Astrocyte of the hippocampus (primary cell): ENCODE data around the gene PIGC.

Experiments used
- DNase-seq: peaks from one replicate; pipeline ENCODE4 v3.0.0; 2011; ENCODE audit warnings: low read depth, low spot score

The PIGC gene

DNA sequence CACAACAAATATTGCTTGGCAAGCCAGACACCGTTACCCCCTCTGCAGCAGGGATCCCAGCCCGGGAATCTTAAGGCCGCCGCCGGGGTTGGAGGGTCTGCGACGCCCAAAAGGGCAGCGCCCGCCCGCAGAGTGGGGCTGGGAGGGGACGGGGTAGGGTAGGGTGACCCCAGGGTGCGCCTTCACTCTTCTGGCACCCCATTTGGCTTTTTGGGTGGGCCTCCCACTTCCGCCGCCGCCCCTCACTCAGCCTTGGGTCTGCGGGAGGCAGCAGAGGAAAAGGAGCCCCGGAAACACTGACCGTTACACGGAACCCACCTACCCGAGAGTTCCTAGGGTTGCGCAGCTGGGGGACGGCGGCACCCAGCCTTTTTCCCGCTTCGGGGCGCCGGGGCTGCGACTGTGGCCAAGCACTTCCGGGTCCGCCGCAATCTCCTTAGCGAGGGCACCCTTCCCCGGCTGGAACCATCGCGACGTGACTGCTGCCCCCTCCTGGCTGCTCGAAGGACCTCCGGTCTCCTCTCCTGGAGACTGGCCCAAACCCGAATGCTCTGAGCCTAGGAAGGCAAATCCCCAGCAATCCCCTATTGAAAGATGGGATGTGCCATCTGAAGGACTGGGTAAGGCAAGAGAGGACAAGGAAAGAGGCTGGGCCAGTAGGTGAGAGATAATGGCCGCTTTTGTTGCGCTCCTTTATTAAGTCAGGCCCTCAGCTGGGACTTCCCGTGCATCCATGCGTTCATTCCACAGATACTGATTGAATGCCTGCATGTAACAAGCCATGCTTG, at the start of gene PIGC:
PIGC (minus strand) TSS at position 404 of the 788 bp plus-strand sequence. CDS start 1,447 bp downstream, outside the sequence.
- DNase-seq = peak; percentile 94

DNA sequence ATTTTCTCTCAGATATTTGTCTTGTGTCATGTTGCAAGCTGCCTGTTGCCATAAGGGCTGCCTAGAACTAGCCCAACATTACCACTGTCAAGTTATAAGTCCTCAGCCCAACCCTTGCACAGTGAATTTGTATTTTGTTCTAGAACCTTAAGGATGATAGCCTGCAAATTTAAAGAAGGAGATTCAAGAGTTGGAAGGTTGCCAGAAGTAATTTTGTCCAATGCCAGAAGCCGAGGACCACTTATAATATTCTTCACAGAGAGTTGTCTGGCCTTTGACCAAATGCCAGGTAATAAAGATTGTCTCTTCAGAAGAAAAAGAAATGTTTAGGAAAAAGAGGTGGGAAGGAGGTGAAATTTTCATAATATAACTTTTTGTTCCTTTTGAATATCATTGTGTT, 48.6 kb upstream of the PIGC start:
- no peak for DNase-seq

DNA sequence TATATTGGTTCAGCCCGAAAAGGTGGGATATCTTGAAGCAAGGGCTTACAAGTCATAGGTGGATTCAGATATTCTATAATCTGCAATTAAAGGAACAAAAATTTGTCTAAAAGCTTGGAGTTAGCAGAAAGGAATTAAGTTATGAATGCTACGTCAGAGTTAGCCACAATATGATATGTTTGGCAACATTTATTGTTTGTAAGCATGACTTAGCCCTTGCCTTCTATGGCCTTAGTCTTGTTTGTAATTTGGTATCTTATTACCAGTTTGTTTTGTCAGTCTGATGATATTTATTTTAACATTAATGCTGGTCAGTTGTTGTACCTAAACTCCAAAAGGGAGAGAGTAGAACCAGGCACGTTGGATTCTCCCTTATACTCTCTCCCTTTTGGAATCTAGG, 46.0 kb upstream of the PIGC start:
- no peak for DNase-seq

DNA sequence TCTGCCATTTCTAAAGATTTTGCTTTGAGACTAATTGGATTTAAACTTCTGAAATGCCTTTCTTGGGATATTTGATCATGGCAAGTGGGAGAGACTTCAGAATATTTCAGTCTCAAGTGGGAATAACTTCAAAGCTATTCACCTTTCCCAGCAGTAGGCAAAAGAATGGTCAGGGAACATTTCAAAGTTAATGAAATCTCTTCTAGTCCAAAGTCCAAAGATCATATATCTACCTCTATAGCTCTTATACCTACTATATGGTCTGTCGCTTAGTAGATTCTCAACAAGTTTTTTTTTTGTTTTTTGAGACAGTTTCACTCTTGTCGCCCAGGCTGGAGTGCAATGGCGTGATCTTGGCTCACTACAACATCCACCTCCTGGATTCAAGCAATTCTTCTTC, 44.5 kb upstream of the PIGC start:
- no peak for DNase-seq

DNA sequence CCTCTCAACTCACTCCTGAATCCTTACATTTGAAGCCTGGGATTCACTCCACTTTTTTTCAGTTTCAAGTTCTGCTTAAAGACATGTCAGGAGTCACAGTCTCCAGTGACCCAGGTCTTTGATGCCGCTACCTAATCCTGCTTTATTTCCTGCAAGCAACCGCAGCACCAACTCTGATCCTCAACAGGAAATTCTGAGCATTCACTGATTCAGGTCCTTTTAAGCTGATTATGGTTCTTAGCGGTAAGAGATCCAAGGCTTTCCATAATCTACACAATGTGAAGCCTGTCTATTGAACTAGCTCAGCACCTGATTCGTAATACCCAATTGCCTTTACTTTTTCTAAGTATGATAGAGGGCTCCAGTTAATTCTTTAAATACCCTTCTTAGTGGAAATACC, 43.7 kb upstream of the PIGC start:
- DNase-seq = no peak

DNA sequence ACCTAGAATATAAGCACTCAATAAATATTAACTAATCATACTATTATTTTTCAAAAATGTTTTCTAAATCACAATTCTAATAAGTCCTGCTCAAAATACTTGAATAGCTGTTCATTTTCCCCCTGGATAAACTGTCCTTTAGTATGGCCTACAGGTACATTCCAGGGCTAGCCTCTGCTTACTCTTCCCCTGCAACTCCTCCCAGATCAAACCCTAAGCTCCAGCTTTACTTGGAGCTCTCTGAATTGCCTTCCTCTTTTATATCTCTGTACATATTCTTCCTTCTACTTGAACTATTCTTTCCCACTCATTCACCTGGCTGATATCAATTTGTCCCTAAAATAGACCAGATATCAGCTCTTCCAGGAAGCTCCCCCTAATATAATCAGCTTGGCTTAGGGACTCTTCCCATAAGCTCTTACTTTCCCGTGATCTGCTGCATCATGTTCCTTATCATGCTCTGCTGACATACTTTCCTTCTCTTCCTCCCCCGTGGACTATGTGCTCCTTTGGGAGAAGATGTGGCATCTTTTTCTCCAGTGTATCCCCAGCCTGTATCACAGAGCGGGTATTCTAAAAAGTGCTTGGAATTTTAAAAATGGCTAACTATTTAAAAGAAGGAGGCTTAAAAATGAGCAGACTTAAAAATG, 43.1 kb upstream of the PIGC start:
- no peak for DNase-seq

DNA sequence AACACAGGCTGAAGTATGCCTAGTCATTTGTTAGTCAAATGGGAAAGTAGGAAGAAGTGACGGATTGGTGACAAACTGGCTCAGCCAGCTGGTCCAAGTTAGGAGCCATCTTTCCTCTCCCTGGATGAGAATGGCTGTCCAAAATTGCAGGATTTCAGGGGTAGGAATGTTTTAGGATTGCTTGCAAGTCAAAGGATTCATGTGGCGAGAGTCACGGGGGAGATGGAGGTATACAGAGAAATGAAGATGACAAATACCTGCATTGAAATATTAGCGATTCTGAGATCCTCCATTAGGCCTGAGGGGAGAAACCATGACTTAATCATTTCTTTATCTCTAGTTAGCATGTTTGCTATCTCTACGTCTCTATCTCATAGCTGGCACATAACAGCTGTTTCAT, 41.8 kb upstream of the PIGC start:
- DNase-seq = no peak

DNA sequence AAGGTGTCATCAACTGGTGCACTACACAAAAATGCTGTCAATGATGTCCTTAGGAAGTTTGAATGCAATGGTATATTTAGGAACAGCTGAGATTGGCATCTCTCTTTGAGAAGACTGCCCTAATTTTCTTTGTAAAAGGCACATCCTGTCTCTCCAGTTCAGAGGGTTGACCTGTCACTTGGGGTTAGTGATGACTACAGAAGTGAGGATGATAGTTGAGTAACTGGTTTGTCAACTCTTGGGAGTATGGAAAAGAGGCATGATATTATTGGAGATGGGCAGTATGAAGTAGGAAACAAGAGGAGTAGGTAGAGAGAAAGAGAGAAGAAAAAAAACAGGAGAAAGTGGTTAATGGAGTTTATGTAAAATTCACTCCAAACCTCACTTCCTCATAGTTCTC, 40.4 kb upstream of the PIGC start:
- no peak for DNase-seq

DNA sequence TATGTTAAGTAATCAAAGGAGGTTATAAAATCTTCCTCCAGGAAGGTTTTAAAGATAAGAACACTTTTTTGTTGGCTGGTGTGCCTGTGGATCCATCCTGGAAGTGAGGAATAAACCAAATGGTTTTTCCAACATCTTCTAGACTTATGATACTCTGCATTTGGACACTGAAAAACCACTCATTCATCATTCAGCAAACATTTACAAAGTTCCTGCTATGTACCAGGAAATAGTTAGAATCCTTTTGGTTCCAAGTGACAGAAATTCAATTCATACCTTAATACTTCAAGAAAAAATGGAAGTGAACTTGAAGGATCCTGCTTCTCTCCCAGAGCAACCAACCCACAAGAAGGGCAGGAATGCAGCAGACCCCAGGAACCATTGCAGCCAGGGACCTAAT, 39.6 kb upstream of the PIGC start:
- peak; percentile 5 for DNase-seq

DNA sequence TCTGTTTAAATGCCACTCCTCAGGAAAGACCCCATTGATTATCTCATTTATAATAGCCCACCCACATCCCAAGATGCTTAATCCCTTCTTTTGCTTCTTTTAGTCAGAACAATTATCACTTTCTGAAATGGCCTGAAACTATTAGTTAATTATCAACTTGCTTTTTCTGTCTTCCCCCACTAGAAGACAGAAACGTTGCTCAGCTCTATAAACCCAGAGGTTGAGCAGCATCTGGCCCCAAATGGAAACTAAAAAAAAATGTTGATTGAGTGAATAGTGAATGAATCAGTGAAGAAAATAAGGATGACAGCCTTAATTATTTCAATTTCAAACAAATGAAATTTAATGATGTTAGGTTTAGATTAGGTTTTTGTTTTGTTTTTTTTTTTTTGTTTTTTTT, 38.2 kb upstream of the PIGC start:
- no peak for DNase-seq

DNA sequence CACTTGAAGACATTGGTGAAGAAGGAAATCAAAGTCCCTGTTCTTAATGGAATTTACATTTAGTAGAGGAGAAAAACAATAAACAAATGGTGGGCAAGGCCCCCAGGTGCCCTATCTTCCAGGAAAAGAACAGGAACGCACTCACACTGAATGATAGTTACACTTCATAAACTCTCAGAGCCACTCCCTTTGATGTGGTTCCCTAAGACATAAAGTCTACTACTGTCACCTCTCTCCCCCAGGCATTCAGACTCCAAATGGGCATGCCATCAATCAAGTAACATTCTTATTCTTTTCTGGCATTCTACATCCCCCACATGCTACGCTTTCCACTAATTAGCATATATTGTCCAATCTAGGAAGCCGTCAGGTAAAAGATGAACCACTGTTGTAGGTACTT, 36.6 kb upstream of the PIGC start:
- no peak for DNase-seq

DNA sequence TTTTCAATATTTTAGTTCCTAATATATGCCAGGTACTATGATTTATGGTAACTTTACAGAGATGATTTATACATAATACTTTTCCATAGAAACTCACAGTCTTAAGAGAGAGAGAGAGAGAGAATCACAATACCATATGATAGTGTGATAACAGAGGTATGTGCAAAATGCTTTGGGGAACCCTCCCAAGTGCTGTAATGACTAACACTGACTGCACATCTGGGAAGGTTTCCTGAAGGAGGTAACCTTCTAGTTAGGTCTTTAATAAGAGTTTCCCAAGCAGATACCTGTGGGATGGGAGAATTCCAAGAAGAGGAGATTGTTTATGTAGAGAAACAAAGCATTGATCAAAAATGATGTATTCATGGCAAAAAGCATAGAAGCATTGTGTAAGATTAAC, 34.6 kb upstream of the PIGC start:
- DNase-seq = no peak

DNA sequence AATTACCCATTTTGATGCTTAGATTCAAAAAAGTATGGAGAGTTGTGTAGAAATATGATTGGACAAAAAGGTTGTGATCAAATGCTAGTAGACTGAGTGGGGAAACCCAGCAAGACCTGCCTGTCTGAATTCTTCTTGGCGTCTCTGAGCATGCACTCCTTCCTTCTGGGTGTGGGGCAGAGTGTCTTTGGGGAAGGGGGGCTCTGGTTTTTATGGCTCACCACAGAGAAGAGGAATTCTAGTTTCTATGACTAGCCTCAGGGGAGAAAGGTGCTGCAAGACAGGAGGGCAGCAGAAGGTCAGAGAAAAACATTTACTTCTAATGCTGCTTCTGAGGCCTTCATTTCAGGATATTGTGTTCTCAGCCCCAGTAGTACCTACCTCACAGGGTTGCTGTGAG, 33.9 kb upstream of the PIGC start:
- DNase-seq = no peak

DNA sequence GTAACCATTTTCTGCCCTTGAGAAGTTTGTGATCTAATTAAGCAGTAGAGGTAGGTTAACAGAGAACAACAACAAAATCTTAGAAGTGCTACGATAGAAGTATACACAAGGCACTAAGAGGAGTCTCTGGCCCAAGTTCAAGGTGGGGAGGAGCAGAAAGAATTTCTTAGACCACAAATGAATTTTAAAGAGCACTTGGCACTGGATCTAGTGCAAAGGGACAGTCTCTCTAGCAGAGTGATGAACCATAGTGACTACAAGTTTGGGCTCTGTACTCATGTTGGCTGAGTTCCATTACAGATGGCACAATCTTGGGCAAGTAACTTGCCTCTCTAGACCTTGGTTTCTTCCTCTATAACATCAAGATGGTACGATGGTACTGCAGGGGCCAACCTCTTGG, 33.3 kb upstream of the PIGC start:
- no peak for DNase-seq

DNA sequence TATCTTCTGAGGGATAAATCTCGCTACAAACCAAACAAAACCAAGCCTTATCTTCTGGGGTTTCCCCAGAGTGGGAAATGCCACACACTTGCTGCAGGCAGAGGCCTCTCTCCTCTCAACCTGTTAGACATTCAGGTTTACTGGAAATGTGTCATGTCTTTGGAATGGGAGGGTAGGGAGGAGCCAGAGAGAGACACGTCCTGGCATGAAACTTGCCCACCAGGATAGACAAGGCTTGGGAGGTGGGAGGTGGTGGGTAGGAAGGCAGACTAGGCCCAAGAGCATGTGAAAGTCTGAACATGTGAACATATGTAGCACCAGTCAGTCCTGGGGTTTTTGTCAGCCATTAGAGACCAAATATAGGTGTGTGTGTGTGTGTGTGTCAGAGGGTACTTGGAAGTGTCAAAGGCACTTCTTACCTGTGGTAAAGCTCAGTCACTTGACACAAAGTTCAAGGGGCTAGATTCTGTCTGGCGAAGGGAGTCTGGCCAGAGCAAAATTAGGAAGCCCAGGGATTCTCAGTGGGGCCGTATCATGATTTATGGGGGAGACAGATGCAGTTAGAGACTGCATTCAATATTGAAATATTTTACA, 32.4 kb upstream of the PIGC start:
- DNase-seq = peak; percentile 55

DNA sequence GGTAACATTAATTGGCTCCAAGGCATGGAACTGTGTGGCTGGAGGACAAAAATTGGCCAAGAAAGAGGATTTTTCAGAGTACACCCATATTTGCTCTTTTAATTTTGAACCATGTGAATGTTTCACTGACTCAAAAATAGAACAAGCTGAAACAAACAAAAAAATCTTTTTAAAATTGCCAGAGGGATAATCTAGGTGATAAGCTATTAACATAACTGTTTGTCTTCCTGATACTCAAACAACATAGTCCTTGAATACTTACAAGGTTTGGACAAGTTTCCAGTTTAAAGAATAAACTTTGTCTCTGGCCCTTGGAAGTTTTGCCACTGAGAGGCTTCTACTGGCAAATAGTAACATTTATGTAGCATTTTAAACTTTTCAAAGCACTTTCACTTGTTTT, 30.0 kb upstream of the PIGC start:
- no peak for DNase-seq

DNA sequence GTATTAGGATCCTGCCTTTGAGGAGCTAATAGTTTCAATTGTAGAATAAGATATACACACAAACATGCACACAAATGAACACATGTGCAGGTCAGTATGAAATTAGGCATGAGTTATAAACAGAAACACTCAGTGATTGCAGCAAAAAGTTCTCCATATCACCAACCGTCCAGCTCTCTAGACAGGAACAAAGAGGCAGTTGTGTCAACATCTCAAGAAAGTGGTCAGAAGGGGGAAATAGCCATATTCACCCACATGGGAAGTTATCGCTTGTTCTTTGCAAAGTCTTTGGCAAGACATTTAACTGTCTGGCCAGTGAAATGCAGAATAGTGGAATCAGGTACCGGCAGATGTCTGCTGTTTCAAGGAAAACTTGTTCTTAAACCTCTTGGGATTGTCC, 29.4 kb upstream of the PIGC start:
- DNase-seq = no peak

DNA sequence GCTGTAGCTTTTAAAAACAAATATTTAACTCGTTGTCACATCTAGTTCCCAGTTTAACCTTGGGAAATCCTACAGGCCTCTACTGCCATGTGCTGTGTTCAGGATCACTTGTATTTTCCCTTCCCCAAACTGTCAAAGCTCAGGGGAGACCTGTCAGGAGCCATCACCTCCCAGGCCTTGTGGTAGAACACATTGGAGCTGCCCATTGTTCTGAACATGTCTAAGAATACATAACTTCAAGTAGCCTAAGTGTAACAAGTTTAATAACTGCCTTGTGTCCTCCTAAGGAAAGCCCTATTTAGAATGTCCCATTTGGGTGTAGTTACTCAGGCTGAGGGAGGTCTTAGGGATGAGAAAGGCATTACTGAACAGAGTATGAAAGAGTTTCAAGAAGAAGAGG, 28.6 kb upstream of the PIGC start:
- no peak for DNase-seq

DNA sequence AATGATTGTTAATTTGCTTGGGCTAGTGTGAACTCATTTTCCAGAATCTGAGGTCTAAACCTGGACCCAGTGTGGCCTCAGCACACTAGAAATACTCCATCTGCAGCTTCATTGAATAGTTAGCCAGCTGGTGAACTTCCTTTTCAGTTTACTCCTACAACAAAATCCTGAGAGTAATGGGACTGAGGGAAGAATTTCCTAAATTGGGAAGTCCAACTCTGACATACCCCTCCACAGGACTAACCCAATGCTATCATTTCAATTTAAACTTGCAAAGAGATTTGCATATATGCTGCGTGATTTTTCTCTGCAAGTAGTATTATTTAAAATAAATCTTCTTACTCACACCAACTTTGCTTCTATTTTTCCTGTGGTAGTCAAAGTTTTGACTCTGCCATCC, 27.8 kb upstream of the PIGC start:
- DNase-seq = no peak

DNA sequence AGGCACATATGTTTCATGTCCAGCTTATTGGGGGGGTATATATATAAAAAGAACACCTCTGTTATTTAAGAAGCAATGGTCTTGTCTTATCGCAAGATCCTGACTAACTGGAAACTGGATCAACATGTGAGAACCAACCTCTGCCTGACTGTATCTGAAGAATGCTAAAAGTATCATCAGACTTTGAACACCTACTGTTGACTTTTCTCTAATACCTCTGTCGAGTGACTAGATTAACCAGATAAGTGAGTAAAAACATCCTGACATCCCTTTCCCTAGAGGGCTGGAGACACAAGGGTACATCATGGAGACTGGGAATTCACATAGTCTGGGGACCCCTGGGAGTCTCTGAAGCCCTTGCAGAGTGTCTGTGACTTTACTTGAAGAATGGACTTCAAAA, 26.3 kb upstream of the PIGC start:
- DNase-seq = no peak

DNA sequence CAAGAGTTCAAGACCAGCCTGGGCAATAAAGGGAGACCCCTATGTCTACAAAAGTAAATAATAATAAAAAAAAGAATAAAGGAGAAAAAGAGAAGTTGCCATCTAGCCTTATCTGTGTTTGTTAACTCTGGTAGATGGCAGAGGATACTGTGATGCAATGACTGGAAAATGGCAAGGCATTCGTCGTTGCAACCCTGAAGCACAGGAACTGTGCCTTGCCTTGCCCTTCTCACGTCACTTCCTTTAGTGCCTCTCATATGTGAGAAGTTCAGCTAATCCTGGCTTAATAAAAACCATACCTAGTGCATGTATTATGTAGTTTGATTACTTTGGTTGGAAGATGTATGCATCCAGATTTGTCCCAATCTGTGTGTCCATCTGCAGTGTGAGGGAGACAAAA, 25.8 kb upstream of the PIGC start:
- no peak for DNase-seq

DNA sequence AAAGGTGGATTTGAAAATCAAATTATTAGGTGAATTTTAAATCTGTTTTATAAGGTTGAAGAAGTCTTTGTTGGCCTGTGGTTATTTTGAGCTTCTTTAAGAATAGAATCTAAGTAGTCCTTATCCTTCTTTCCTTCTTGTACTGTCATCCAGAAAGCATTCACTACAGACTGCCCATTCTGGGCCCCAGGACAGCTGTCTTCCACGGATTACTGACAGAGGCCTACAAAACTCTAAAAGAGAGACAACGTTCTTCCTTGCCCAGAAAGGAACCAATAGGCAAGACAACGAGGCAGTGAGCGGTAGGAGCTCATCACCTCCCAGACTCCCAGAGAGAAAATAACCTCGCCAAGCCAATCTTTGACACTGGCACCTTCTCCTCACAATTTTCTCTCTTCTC, 24.4 kb upstream of the PIGC start:
- DNase-seq = no peak

DNA sequence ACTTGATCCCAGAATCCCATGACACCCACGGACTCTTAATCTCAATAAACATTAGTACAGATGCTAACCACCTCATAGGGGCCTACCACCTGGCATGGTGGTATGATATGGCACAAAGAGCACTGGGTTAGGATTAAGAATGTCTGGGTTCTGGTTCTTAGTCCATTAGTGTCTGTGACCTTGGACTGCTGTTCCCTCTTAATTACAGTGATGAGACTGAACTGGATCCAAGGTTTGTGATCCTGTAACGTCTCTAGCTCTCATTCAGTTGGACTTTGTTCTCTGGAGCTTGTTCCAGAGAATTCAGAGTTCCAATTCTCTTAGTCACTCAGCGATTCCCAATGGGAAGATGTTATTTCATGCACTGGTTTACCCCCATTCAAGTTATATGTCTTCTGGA, 23.6 kb upstream of the PIGC start:
- no peak for DNase-seq
